Activated T-cell treated with anti-CD3 and anti-CD28 coated beads for 48 hours (primary cell): Measurements from ENCODE around the gene APLN.

Experiments used
- DNase-seq: peaks from one replicate; pipeline ENCODE4 v3.0.0-alpha.2; 2020; ENCODE audit warnings: low read depth

The APLN gene

GRCh38 chrX:129596077-129596476, 58.7 kb downstream of the APLN start:
- DNase-seq, result no peak
